Raji (cell line): ENCODE results near the gene GLO1.

Experiments used
- POLR2A ChIP-seq: IDR thresholded peaks from 2 replicates; pipeline ENCODE4 v1.6.1; 2011; ENCODE audit warnings: low read depth, low read length, control low read depth; ENCODE audit not compliant: insufficient read depth

The GLO1 gene

DNA sequence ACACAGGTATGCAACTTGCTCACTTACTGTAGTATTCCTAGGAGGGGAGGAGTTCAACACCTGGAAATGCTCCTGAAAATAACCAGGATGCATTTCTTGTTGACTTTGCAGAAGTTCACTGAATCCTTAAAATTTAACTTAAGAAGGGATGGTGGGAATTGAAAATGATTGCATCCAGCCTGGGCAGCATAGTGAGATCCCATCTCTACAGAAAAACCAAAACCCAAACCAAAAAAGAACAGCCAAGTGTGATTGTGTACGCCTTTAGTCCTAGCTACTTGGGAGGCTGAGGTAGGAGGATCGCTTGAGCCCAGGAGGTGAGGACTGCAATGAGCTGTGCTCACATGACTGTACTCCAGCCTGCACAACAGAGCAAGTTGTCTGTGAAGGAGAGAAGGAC, 13.9 kb upstream of the GLO1 start:
- TF ChIP-seq POLR2A: no peak

GRCh38 chr6:38715016-38715689, 12.2 kb upstream of the GLO1 start, which contains the start of gene DNAH8:
Gene DNAH8 (plus strand): TSS chr6:38715311. CDS start chr6:38722810, 7,499 bp downstream.
- TF ChIP-seq POLR2A: no peak

DNA sequence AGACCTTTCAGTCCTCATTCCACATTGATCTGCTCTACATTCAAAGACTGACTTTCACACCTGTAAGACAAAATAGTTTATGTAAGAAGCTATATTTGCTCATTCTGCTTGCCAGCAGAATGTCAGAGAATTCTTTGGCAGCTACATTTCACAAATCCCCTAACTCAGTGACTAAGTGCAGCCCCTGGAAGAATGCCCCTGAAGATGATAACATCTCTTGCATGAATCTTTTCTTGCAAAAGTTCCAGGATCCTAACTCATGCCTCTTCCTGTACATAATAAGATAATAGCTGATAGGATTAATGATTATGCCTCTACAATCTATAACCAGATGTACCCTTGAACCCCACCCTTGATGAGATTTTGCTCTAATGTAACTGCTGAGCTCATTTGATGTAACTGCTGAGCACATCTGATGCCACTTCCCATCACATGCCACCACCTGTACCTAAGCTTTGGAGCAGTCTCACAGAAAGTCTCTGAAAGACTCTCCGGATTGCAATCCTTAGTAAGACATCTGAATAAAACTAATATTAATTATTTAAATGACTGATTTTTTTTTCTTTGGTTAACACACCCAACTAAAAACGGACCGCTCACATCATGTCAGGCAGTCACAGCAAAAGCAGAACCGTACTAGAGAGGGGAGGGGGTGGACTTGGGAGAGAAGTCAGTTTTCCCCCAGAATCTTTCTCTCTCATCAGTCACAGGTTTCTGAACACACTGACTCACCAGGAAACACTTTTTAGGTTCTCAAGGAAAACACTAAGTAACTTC, 11.5 kb upstream of the GLO1 start:
- TF ChIP-seq POLR2A: no peak

DNA sequence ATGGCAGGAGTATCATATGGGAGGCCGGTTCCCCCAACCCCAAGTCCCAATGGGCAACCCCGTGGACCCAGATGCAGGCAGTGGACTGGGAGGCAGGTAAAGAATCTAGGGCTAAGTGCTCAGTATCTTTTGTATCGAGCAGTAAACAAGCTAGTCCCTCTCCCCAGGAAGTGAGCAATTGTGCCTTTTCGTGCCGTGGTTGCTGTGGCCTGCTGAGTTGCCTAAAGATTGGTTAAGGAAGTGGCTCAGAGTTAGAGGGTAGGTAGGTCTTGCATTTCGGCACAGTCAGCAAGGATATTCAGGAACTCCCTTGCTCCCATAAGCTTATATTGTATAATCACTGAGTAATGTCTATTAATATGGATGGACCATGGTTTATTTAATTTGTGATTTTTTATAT, 10.9 kb upstream of the GLO1 start:
- TF ChIP-seq POLR2A: no peak

GRCh38 chr6:38708496-38708895, 5.6 kb upstream of the GLO1 start:
- TF ChIP-seq POLR2A: no peak

- TF ChIP-seq POLR2A: no peak
These were observed 3.0 kb upstream of the GLO1 start for GRCh38 chr6:38705924-38706323.

- no peak for TF ChIP-seq POLR2A
These were observed 1.1 kb upstream of the GLO1 start for GRCh38 chr6:38703949-38704590.

- TF ChIP-seq POLR2A: no peak
These were observed 1.4 kb downstream of the GLO1 start for GRCh38 chr6:38701551-38701950.

- TF ChIP-seq POLR2A: no peak
These were observed 5.1 kb downstream of the GLO1 start for GRCh38 chr6:38697846-38698245.

DNA sequence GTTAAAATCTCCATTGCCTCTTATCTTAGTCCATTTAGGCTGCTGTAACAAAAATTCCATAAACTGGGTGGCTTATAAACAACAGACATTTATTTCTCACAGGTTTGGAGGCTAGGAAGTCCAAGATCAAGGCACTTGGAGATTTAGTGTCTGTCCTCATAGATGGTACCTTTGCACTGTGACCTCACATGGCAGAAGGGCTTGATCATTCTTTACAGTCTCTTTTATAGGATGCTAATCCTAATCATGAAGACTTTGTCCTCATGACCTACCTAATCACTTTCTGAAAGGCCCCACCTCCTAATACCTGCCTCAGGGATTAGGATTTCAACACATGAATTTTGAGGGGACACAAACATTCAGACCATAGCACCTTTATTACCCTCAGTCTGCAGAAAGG, 6.6 kb downstream of the GLO1 start:
- TF ChIP-seq POLR2A: no peak

DNA sequence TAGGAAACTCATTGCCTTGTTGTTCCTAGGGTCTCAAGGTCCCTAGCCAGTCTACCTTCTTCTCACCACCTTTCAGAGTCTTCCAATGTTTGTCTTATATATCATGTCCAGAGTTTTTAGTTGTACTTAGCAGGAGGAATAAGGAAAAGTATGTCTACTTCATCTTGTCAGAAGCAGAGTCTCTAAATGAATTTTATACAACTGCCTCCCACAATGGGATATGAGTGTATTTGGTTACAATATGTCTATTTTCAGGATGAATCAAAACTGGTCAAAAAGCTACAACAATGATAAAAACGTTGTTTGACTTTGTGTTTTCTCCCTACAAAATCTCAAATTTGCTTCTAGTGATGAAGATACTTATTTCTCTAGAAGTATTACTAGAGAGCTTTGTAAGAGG, 7.0 kb downstream of the GLO1 start:
- TF ChIP-seq POLR2A: no peak

DNA sequence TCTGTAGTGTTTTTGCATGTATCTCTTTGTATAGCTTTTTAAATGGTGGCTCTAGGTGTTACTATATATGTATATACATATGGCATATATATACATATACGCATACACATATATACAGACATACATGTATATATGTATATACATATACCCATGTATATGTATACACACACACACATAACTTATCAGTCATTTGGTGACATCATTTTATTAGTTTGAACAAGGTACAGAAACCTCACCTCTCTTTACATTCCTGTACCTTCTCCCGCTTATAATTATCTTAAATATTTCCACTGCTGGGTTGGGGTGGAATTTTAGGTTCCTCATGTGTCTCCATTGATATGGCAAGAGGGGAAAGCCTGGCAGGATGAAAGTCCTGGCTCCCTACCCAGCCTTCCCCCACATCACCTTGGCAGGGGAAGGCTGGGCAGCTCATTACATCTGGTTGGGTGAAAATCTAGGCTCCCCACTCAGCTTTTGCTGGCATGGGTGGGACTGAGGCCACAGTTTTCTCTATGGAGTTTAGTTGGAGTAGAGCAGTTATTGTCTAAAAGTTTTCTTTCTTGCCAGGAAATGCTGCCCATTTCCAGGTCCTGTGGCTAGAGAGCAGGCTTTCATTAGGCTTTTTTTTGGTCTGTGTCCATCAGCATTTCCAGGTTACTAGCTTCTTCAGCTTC, 7.6 kb downstream of the GLO1 start:
- TF ChIP-seq POLR2A: no peak

DNA sequence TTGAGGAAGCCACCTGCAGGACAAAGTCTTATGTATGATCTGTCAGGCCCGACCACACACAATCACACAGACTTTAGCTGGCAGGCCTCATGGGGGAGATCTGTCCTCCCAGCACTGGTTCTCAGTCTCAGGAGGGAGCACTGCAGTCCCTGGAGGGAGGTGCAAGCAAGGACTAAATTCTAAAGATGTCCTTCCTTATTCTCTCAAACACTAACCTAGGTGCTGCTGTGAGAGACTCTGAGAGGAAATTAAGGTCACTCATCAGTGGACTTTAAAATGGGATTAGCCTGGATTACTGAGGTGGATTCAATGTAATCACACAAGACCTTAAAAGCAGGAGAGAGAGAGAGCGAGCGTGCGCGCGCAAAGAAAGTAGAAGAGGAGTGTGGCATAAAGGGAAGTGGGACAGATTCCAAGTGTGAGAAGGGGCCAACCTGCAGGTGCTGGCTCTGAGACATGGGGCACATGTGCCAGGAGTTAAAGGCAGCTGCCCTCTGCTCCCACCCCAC, 14.3 kb downstream of the GLO1 start:
- TF ChIP-seq POLR2A: no peak

DNA sequence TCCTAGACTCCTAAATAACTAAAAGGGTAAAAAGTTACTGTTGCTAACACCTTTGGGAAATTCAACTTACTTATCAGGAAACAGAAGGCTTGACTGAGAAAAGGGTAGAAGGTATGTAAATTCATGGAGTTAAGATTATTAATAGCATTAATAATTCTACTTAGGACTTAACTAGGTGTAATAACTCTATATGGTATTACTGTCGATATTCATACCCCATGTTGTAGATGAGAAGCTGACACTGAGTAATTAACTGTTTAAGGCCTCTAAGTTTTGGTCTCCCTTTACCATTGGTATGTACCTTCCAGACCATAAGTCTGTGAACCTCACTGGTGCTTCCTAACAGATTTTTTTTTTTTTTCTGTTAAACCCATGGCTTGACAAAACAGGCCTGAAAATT, 15.4 kb downstream of the GLO1 start:
- TF ChIP-seq POLR2A: no peak

DNA sequence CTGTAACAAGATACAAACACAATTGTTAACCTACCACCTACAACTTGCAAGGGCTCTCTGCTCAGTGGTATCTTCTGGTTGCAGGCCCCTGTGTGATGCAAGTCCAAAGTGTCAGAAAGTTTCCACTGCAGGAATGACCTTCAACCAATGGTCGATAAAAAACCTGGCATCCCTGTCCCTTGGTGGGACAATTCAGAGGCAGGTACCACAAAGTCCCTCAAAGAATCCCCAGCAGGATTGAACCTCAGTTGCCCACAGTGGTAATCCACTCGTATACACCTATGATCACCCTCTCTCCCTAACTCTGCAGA, 15.9 kb downstream of the GLO1 start:
- TF ChIP-seq POLR2A: no peak

DNA sequence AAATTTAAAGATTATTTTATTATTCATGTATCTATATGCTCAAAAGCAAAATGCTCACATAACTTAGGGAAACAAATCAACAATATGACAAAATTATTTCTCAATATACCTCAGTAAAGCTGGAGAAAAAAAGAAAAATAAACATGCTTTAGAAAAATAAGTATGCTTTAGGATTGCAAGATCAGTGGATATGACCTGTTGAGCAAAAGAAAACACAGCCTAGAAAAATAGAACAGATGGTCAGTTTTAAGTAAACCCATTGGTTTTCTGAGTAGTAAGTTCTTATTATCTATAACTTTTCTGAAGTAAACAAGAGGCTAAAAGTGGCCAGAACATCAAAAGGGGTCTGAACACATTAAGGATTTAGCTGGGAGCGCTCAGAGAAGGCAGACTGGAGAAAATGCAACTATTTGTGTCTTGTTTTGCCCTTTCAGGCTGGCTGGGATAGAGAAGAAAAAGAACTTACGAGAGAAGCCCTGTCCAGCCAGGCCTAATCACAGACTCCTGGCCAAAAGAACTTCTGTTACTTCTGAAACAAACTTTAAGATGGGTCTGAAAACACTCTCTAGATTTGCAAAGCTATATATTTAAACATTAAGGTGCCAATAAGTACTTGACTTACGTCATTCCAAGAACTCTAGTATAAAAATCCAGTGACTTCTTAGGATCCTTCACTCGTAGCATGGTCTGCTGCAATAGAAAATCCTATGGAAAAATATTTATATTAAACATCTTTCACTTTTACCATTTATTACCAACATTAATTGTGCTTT, 16.5 kb downstream of the GLO1 start:
- TF ChIP-seq POLR2A: no peak
